Natural killer cell (primary cell): ENCODE data around the gene WARS2. TPM values are rescaled to one million over a fixed set of nuclear protein-coding genes. Genes with fewer than 3 reads are reported as not detected.

ENCODE experiments used
- ATAC-seq, 3 donors: fragments of 150-1000 bp in 2 of 3; fragments of 200-7000 bp in 1 of 3; cut with Tn5 transposase; 1 replicate in 1 of 3; 2 replicates in 2 of 3; pipeline ENCODE4 v1.10.0; 2021; ENCODE audit warnings: mild to moderate bottlenecking in 2 of 3, moderate library complexity in 2 of 3
- DNase-seq, 2 donors: peaks; one replicate each; pipeline versions ENCODE4 v3.0.0 to v3.0.0-alpha.2; 2013 to 2021; ENCODE audit warnings: mixed read lengths in 1 of 2
- H3K27ac ChIP-seq: one replicate; pipeline ENCODE4 v1.5.1; 2013; ENCODE audit warnings: mild to moderate bottlenecking, low read length
- H3K27me3 ChIP-seq: one replicate; pipeline ENCODE4 v1.6.1; 2013; ENCODE audit warnings: low read length; ENCODE audit not compliant: control insufficient read depth, insufficient read depth
- H3K36me3 ChIP-seq: one replicate; pipeline ENCODE4 v1.6.1; 2013; ENCODE audit warnings: low read length; ENCODE audit not compliant: control insufficient read depth, insufficient read depth
- H3K4me1 ChIP-seq: one replicate; pipeline ENCODE4 v1.6.1; 2013; ENCODE audit warnings: low read length; ENCODE audit not compliant: control insufficient read depth, insufficient read depth
- H3K4me3 ChIP-seq: one replicate; pipeline ENCODE4 v1.5.1; 2013; ENCODE audit warnings: low read length
- H3K9me3 ChIP-seq: one replicate; pipeline ENCODE4 v1.6.1; 2013; ENCODE audit warnings: low read length; ENCODE audit not compliant: control insufficient read depth, insufficient read depth
- H3K27ac Mint-ChIP-seq, 2 donors: one replicate each; pipeline ENCODE4 v1.8.0; 2022; ENCODE audit warnings: mild to moderate bottlenecking in 2 of 2, mixed read lengths in 2 of 2, moderate library complexity in 1 of 2
- H3K27me3 Mint-ChIP-seq, 2 donors: one replicate each; pipeline ENCODE4 v1.8.0; 2022; ENCODE audit warnings: low read depth in 2 of 2, mixed read lengths in 2 of 2
- H3K36me3 Mint-ChIP-seq: one replicate; pipeline ENCODE4 v1.8.0; 2022; ENCODE audit warnings: mixed read lengths
- H3K4me1 Mint-ChIP-seq, 2 donors: one replicate each; pipeline ENCODE4 v1.8.0; 2022; ENCODE audit warnings: mixed read lengths in 2 of 2
- H3K4me3 Mint-ChIP-seq: one replicate; pipeline ENCODE4 v1.8.0; 2022; ENCODE audit warnings: mild to moderate bottlenecking, moderate library complexity, mixed read lengths
- H3K9me3 Mint-ChIP-seq, 2 donors: one replicate each; pipeline ENCODE4 v1.8.0; 2022; ENCODE audit warnings: mixed read lengths in 2 of 2
- WGBS: methylation state at CpG from one replicate; pipeline ENCODE4 v1.1.7; 2013; ENCODE audit warnings: missing lambda C conversion rate; ENCODE audit not compliant: insufficient coverage; 5-methylcytosine and 5-hydroxymethylcytosine counted together
- intact Hi-C: fragments of 100-400 bp; cut with micrococcal nuclease; formaldehyde crosslinking; loops from one replicate; pipeline ENCODE4 v1.14.2; 2022
- total RNA-seq, 4 donors: library from RNA; stranded (reverse); fragments of 120-200 nt in 1 of 4; gene quantifications; one replicate each; pipeline versions ENCODE4 v1.2.3 to v1.2.4, GENCODE V29; 2013 to 2022
- TF ChIP-seq, protein P1 (sequence below): fragments of 200-600 bp; IDR thresholded peaks from one replicate; pipeline ENCODE4 v1.8.0; 2022; ENCODE audit warnings: antibody characterized with exemption

The WARS2 gene
- total RNA-seq, 3 donors from 2014 or later (not counting 1 experiment from before 2014, with no cell fraction given), result 24.3 to 46.3 (median 41.0) TPM

DNA sequence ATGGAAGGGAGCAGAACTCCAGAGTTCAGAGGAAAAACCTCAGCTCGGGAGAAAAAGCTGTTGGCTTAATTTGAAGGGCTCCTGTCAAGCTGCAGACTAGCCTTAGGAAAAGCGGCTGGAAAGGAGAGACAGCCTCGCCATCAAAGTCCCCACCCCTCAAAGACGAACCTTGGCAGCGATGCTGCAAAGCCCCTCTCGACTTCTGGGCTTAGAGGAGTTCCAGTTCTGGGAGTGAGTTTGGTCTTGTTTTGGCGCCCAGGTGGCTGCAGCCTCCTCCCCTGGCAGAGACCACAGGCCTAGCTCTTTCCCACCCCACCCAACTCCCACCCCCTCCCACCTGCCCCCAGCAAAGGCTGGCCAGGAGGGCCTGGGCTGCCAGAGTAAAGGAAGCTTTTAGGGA, 143.2 kb downstream of the WARS2 start:
- intact Hi-C loops, result no loop called here
- Mint-ChIP-seq H3K9me3 (peaks cover 2 to 4% of the 10 kb centered on the region in 2 donors), H3K27me3 (peaks cover 59 to 71% of the 10 kb centered on the region in 2 donors), H3K4me3 (no peak overlapping the region), H3K4me1 (peaks cover 0 to 10% of the 10 kb centered on the region in 2 donors), H3K27ac (no peak overlapping the region), H3K36me3 (peaks cover 10% of the 10 kb centered on the region)
- ATAC-seq, result no peak
- TF ChIP-seq, protein P1, sequence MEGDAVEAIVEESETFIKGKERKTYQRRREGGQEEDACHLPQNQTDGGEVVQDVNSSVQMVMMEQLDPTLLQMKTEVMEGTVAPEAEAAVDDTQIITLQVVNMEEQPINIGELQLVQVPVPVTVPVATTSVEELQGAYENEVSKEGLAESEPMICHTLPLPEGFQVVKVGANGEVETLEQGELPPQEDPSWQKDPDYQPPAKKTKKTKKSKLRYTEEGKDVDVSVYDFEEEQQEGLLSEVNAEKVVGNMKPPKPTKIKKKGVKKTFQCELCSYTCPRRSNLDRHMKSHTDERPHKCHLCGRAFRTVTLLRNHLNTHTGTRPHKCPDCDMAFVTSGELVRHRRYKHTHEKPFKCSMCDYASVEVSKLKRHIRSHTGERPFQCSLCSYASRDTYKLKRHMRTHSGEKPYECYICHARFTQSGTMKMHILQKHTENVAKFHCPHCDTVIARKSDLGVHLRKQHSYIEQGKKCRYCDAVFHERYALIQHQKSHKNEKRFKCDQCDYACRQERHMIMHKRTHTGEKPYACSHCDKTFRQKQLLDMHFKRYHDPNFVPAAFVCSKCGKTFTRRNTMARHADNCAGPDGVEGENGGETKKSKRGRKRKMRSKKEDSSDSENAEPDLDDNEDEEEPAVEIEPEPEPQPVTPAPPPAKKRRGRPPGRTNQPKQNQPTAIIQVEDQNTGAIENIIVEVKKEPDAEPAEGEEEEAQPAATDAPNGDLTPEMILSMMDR, result no peak
- peaks cover 22% of the 10 kb centered on the region for H3K4me1 ChIP-seq
- H3K36me3 ChIP-seq, result no peaks in the 10 kb centered on the region
- H3K27ac ChIP-seq, result no peak overlapping the region
- peaks cover 76% of the 10 kb centered on the region for H3K27me3 ChIP-seq
- no peak overlapping the region for H3K4me3 ChIP-seq
- H3K9me3 ChIP-seq, result peaks cover 9% of the 10 kb centered on the region
- 21% methylated on average over 3 of the region's 7 CpGs for WGBS
- no peak for DNase-seq

DNA sequence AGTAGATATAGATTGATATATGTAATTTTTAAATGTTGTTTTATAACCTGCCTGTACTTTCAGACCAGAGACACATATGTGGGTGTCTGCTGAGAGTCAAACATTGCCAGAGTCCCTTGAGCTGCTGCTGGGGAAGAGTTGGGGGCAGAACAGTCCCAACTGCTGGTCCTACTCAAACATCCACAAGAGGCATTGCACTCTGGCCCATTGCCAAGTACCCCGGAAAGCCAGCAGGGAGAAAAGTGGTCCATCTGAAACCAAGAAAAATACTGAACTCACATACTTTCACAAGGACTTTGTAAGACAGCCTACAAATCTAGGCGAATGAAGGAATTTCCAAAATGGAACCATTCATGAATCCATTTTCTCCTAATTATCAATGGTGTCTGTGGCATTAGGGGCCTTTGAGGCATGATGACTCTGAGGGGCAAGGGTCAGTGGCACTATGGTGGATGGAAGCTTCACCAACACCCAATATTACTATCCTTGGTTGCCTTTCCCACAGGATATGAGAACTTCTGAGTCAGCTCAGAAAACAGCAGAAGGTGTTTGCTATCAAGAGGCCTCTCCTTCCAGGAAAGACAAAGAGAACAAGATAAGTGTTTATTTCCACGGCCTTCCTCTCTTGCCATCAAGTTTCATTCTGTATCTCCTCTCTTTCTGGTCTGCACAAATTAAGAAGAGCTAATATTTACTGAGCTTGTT, 145.0 kb downstream of the WARS2 start:
- Histone ChIP-seq H3K27me3 (peaks cover 76% of the 10 kb centered on the region), H3K9me3 (peaks cover 9% of the 10 kb centered on the region), H3K4me1 (peaks cover 5% of the 10 kb centered on the region), H3K27ac (no peak overlapping the region), H3K36me3 (no peaks in the 10 kb centered on the region), H3K4me3 (no peak overlapping the region)
- H3K4me1 Mint-ChIP-seq, result peaks cover 0 to 5% of the 10 kb centered on the region in 2 donors
- H3K27me3 Mint-ChIP-seq, result peaks cover 65 to 84% of the 10 kb centered on the region in 2 donors
- intact Hi-C loops, result no loop called here
- H3K27ac Mint-ChIP-seq, result no peak overlapping the region
- DNase-seq, result no peak
- TF ChIP-seq, protein P1, result no peak
- WGBS, result 73% methylated on average over 2 of the region's 3 CpGs
- peaks cover 18% of the 10 kb centered on the region for H3K36me3 Mint-ChIP-seq
- ATAC-seq, result no peak
- H3K4me3 Mint-ChIP-seq, result no peak overlapping the region
- peaks cover 2 to 4% of the 10 kb centered on the region in 2 donors for H3K9me3 Mint-ChIP-seq

DNA sequence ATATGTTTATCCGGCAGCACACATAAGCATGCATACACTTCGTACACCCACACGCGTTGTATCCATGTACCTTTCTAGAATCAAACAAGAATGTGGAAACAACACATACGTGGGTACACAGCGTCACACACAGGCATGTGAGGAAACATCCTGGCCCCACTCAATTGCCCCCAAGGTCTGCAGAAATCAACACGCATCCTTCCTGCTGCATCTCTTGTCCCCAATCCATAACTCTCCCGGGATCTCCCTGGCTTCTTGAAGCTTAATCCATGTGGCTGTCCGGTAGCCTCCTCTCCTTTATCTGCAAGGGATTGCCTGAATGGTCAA, 146.8 kb downstream of the WARS2 start:
- H3K36me3 Mint-ChIP-seq, result peaks cover 18% of the 10 kb centered on the region
- TF ChIP-seq, protein P1, result no peak
- no peak overlapping the region for H3K27ac ChIP-seq
- DNase-seq (no peak), ATAC-seq (no peak)
- H3K4me3 ChIP-seq, result no peak overlapping the region
- H3K9me3 ChIP-seq, result peaks cover 16% of the 10 kb centered on the region
- H3K27me3 Mint-ChIP-seq, result peaks cover 68 to 82% of the 10 kb centered on the region in 2 donors
- no peaks in the 10 kb centered on the region for H3K4me1 ChIP-seq
- no peak overlapping the region for H3K4me3 Mint-ChIP-seq
- H3K27ac Mint-ChIP-seq, result no peak overlapping the region
- H3K36me3 ChIP-seq, result no peaks in the 10 kb centered on the region
- H3K27me3 ChIP-seq, result peaks cover 80% of the 10 kb centered on the region
- intact Hi-C loops, result no loop called here
- peaks cover 2% of the 10 kb centered on the region in 2 donors for H3K9me3 Mint-ChIP-seq
- no peaks in the 10 kb centered on the region for H3K4me1 Mint-ChIP-seq
- WGBS, result 15% methylated on average over 9 of the region's 9 CpGs
